ENCODE results near the gene FYB1.

The FYB1 gene

GRCh38 chr5:39092581-39093351 is 126.6 kb downstream of the FYB1 start:
- no peak for DNase-seq

GRCh38 chr5:39091940-39092580 is 127.3 kb downstream of the FYB1 start:
- DNase-seq: no peak

DNA sequence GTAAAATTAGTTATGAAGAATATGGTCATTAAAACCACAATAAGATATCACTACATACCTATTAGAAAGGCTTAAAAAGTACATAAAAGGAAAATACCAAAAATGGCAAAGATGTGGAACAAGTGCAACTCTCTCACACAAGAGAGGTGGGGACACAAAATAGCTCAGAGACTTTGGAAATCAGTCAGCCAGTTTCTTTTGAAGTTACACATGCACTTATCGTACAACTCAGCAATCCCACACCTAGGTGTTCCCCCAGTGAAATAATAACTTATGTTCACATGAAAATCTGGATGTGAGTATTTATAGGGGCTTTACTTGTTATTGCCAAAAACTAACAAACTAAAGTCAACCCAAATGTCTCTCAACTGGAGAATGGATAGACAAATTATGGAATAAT is 135.4 kb downstream of the FYB1 start:
- DNase-seq: no peak

DNA sequence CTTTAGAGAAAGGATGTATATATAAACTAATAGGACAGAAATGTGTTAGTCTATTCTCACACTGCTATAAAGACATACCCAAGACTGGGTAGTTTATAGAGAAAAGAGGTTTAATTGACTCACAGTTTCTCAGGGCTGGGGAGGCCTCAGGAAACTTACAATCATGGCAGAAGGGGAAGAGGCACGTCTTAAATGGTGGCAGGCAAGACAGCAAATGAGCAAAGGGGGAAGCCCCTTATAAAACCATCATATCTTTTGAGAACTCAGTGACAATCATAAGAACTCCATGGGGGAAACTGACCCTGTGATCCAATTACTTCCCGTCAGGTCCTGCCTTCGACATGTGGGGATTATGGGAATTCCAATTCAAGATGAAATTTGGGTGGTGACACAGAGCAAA is 136.4 kb downstream of the FYB1 start:
- no peak for DNase-seq

DNA sequence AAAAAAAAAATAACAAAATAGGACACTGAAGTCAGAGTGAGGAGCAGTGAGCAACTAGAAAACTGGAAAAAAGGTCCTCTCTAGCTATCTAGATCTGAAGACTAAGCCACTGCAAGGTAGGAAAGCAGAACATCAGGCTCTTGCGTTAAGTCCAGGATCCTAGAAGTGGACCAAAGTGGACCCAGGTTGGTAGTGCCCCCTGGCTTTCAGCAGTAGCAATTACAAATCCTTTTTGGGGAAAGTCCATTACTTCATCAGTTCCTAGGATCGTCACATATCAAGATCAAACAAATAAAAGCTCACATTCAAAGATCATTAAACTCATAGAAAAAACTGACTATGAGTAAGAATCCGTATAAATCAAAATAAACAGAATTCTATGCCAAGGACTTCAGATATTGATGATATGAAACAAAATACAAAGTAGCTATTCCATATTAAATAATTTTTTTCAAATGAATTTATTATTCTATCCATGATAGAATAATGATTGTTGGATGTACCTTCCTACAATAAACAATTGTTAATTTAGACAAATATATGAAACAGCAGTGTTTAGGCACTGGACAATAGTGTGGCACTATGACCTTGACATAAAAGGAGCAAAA is 138.7 kb downstream of the FYB1 start:
- DNase-seq: peak in 21 of 58 donors; percentile 1 to 49 (median 15)

GRCh38 chr5:39080168-39080567 is 139.2 kb downstream of the FYB1 start:
- no peak for DNase-seq

GRCh38 chr5:39079147-39079546 is 140.2 kb downstream of the FYB1 start:
- DNase-seq: no peak

- DNase-seq: peak in 1 of 58 donors; percentile 36
These were observed 142.3 kb downstream of the FYB1 start for GRCh38 chr5:39076757-39077728.

GRCh38 chr5:39076101-39076756 is 143.1 kb downstream of the FYB1 start:
- DNase-seq: no peak

DNA sequence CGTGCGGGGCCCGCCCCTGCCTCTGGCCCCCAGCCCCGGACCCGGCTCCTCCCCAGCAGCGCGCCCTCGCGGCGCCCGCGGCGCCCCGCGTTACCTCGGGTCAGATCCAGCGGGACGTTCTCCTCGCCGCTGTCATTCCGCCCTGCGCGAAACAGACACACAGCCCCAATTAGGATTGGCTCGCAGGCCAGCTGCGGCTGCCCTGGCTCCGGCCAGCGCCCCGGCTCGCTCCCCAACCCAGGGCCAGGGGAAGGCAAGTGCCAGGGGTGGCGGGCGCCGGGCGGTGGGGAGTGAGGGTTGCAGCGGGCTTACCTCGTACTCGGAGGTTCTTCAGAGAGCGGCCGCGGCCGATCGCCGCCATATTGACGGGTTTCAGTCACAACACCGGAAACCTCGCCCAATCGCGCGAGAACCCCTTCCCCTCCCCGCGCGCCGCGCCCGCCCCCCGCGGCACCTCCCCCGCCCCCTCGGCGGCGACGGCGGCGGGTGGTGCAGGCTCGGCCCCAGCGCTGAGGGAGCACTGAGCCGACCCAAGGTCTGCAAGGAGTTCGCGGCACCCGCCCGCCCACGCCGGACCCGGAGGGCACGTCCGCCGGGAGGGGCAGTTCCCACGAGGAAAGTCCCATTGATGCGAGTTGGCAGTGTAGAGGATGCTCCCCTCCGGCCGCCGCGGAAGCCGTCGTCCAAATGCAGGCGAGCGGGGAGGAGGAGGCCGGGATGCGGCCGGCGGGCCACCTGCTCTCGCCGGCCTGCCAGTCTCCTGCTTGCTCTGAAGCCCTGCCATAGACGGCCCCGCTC is 145.1 kb downstream of the FYB1 start, which contains the start of gene RICTOR:
TSS of gene RICTOR (minus strand) at position 383 of the 798 bp plus-strand sequence. CDS start at position 361, 22 bp downstream.
- peak; percentile 53 to 94 (median 90) for DNase-seq

DNA sequence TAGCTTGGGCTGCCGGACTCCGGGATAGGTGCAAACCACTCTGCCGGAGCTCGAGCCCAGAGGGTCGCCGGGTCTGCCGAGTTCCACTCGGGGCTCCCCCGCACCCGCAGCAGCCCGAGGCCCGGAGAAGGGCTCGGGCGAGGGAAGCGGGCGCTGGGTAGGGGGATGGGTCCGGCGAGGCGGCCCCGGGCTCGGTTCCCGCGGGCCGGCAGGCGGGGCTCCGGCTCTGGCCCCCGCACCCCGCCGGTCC is 145.7 kb downstream of the FYB1 start:
- peak in 12 of 58 donors; percentile 40 to 79 (median 70) for DNase-seq

- DNase-seq: peak in 32 of 58 donors; percentile 6 to 76 (median 60)
These were observed 146.2 kb downstream of the FYB1 start for GRCh38 chr5:39072925-39073766.

GRCh38 chr5:39068099-39068498 is 151.3 kb downstream of the FYB1 start:
- DNase-seq: no peak

DNA sequence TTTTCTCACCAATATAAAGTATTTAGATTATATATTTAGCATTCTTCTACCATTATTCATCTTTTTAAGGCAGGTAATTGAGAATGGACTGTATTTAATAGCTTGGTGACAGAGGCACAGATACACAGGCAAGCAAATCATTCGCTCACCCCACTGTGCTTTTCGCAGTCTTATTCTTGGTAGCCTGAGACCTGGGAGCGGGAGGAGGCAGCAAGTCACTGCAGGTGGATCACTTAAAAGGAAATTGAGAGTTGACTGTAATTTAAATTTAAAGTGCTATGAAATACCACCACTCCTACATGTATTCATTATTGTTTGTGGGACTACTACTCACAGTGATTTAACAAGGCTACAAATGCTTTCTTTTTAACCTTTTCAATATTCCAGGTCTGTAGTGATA is 154.9 kb downstream of the FYB1 start:
- DNase-seq: no peak

DNA sequence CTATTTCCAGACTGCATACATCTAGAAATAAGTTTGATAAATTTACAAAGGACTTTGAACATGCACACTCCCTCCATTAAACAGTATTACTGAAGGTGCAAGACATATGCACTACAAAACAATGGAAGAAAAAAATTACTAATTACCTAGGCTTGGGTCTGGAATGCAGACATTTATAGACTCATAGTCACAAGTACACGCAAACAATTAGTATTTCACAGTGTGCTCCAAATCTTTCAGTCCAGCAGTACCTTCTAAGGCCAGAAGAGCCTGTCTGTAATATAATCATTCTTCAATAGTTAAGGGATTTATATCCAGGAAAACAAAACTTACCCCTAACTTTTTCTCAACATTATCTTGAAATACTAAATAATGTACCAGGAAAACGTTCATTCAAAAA is 156.3 kb downstream of the FYB1 start:
- DNase-seq: no peak

DNA sequence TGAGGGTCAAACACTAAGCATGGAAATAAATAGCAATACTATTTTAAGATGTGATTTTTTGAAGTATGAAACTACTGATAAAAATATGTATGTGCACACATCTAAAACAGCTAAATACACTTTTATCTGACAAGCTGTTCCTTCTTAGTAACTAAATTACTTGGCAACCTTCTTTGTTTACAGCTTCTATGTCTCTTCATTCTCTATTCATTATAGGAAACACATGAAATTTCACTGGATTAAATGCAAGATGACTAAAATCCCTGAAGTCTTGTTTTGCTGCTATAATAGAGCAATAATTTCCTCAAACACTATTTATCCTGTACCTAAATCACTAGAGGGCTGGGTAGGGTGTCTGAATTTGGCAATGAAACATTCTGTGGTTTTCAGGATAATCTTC is 156.8 kb downstream of the FYB1 start:
- DNase-seq: no peak

- no peak for DNase-seq
These were observed 157.3 kb downstream of the FYB1 start for GRCh38 chr5:39062104-39062503.

DNA sequence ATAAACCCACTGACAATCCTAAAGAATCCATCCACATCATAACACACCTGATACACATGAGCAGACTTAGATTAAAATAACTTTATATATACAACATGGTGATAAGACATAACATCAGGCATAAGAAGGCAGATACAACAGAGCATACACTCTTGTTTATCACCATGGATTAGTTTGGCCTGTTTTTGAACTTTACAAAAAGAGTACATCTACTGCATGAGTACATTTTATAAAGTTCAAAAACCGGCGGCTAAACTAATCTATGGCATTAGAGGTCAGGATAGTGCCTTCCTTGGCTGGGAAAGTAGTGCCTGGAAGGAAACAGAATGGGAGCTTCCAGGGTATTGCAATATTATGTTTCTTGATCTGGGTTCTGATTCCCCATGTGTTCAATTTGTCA is 160.3 kb downstream of the FYB1 start:
- no peak for DNase-seq

Data from anterior cingulate cortex (tissue), 58 donors.